Activated CD8-positive, alpha-beta T cell treated with anti-CD3 and anti-CD28 coated beads for 36 hours (primary cell): ENCODE measurements around the gene PEX14. TPM values are rescaled to one million over a fixed set of nuclear protein-coding genes. Genes with fewer than 3 reads are reported as not detected.

Experiments used
- ATAC-seq: fragments of 200-7000 bp; cut with Tn5 transposase; one replicate; pipeline ENCODE4 v1.10.0; 2021; ENCODE audit warnings: mild to moderate bottlenecking, moderate library complexity
- CTCF ChIA-PET: fragments of 350-600 bp; sonication (Branson Sonifier 250); formaldehyde crosslinking; loops from one replicate; lab custom pipeline; 2021; ENCODE audit warnings: antibody characterized with exemption; lab: Charles Lee
- POLR2A ChIA-PET: fragments of 350-600 bp; sonication (Branson Sonifier 250); formaldehyde crosslinking; loops from one replicate; lab custom pipeline; 2021; ENCODE audit warnings: antibody characterized with exemption; lab: Charles Lee
- DNase-seq: peaks from one replicate; pipeline ENCODE4 v3.0.0-alpha.2; 2020
- H3K27ac Mint-ChIP-seq: one replicate; pipeline ENCODE4 v1.8.0; 2021; ENCODE audit warnings: mild to moderate bottlenecking, mixed read lengths
- H3K27me3 Mint-ChIP-seq: one replicate; pipeline ENCODE4 v1.8.0; 2021; ENCODE audit warnings: mixed read lengths
- H3K36me3 Mint-ChIP-seq: one replicate; pipeline ENCODE4 v1.8.0; 2021; ENCODE audit warnings: low read depth, mixed read lengths
- H3K4me1 Mint-ChIP-seq: one replicate; pipeline ENCODE4 v1.8.0; 2021; ENCODE audit warnings: low read depth, mixed read lengths
- H3K4me3 Mint-ChIP-seq: one replicate; pipeline ENCODE4 v1.8.0; 2021; ENCODE audit warnings: mild to moderate bottlenecking, moderate library complexity, mixed read lengths
- H3K9me3 Mint-ChIP-seq: one replicate; pipeline ENCODE4 v1.8.0; 2021; ENCODE audit warnings: mixed read lengths
- intact Hi-C: fragments of 100-400 bp; cut with micrococcal nuclease; formaldehyde crosslinking; loops from one replicate; pipeline ENCODE4 v1.10.0; 2022
- total RNA-seq, 2 experiments: library from RNA; stranded (reverse); gene quantifications; one replicate each; pipeline ENCODE4 v1.2.3, GENCODE V29; 2021
- TF ChIP-seq, protein P1 (sequence below): fragments of 200-600 bp; IDR thresholded peaks from one replicate; pipeline ENCODE4 v1.8.0; 2022; ENCODE audit warnings: antibody characterized with exemption, mild to moderate bottlenecking

The PEX14 gene
- total RNA-seq, 2 experiments from 2014 or later, result 18.0 to 18.5 TPM

DNA sequence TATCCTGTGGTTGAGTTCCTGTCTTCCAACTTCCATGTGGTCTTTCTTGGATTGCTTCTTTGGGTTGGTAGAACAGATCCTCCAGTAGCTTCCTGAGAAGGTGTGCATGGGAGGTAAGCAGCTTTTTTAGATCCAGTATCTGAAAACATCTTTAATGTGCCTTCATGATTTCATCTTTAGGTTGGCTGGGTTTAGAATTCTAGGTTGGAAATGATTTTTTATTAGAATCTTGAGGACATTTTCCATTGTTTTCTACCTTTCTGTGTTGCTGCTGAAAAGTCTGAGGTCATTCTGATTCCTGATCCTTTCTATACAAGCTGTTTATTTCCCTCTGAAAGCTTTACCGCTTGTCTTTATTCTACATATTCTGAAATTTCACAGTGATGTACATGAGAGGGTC is 94.8 kb downstream of the PEX14 start:
- H3K4me3 Mint-ChIP-seq, result no peak overlapping the region
- ChIA-PET CTCF (no interaction called here), POLR2A (interaction anchor here (0.8 kb wide), 1 partner anchor 14 kb away, joined by 3 read pairs; no protein-coding TSS in a partner anchor)
- DNase-seq, result no peak
- no peaks in the 10 kb centered on the region for H3K27me3 Mint-ChIP-seq
- TF ChIP-seq, protein P1, sequence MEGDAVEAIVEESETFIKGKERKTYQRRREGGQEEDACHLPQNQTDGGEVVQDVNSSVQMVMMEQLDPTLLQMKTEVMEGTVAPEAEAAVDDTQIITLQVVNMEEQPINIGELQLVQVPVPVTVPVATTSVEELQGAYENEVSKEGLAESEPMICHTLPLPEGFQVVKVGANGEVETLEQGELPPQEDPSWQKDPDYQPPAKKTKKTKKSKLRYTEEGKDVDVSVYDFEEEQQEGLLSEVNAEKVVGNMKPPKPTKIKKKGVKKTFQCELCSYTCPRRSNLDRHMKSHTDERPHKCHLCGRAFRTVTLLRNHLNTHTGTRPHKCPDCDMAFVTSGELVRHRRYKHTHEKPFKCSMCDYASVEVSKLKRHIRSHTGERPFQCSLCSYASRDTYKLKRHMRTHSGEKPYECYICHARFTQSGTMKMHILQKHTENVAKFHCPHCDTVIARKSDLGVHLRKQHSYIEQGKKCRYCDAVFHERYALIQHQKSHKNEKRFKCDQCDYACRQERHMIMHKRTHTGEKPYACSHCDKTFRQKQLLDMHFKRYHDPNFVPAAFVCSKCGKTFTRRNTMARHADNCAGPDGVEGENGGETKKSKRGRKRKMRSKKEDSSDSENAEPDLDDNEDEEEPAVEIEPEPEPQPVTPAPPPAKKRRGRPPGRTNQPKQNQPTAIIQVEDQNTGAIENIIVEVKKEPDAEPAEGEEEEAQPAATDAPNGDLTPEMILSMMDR, result no peak
- H3K9me3 Mint-ChIP-seq, result no peaks in the 10 kb centered on the region
- no peak for ATAC-seq
- no peaks in the 10 kb centered on the region for H3K4me1 Mint-ChIP-seq
- intact Hi-C loops, result no loop called here
- H3K27ac Mint-ChIP-seq, result no peak overlapping the region
- peaks cover 9% of the 10 kb centered on the region for H3K36me3 Mint-ChIP-seq

DNA sequence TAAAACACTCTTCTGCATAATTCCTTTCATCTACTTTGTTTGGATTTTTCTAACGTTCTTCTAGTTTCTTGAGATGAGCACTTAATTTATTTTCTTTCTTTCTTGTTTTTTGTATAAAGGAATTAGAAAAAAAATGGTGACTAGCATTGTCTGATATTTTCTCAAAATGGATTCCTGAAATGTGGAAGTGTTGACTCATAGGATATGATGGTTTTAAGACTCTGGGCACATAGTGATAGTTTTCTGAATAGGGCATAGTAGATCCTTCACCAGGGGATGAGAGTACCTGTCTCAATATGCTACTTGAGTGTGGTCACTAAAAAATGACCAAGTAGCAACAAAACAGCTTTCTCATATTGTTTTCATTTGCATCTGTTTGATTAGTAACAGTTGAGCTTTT is 100.9 kb downstream of the PEX14 start:
- Mint-ChIP-seq H3K36me3 (no peaks in the 10 kb centered on the region), H3K4me1 (no peaks in the 10 kb centered on the region), H3K4me3 (no peak overlapping the region), H3K27me3 (no peaks in the 10 kb centered on the region), H3K9me3 (no peaks in the 10 kb centered on the region), H3K27ac (no peak overlapping the region)
- POLR2A ChIA-PET, result interaction anchor here (1.6 kb wide), 2 partner anchors 29 to 53 kb away, joined by 3 read pairs; no protein-coding TSS in a partner anchor
- no peak for ATAC-seq
- DNase-seq, result no peak
- CTCF ChIA-PET, result interaction anchor here (0.7 to 1.0 kb wide), 3 partner anchors 50 to 339 kb away, joined by 3 read pairs; no protein-coding TSS in a partner anchor
- TF ChIP-seq, protein P1, result no peak
- intact Hi-C loops, result no loop called here

DNA sequence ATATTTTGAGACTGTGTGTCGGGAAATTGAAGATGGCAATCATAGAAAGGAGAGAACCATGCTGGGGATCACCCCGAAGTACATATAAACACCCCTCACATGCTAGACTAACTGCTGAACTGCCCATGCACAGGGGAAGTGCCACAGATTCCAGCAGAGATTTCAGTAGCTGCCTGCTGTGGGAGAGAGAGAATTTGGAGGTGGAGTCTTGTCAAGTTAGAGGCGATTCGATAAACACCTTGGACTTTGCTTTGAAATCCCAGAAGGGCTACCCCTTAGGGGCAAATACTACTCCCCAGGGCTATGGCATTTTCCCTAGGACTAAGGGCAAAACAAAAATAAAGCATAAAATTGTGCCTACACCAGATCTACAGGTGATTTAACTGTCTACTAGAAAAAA is 103.3 kb downstream of the PEX14 start:
- CTCF ChIA-PET, result interaction anchor here (0.6 kb wide), 1 partner anchor 63 kb away, joined by 3 read pairs; no protein-coding TSS in a partner anchor
- Mint-ChIP-seq H3K27ac (no peak overlapping the region), H3K36me3 (no peaks in the 10 kb centered on the region)

DNA sequence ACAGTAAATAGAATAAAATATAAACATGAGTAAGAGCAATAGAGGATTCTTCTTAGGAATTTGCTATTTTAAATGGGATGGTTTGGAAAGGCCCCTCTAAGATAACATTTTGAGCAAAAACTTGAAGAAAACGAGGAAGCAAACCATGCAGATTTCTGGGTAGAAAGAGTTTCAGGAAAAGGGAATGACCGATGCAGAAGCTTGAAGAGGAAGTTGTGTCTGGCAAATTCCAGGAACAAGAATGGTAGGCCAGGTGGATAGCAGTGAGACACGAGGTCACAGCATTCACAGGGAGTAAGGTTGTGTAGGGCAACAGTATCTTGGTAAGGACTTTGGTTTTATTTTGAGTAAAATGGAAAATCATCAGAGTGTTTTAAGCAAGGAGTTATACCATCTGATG is 108.9 kb downstream of the PEX14 start:
- Mint-ChIP-seq H3K4me3 (no peak overlapping the region), H3K36me3 (no peaks in the 10 kb centered on the region), H3K27me3 (no peaks in the 10 kb centered on the region), H3K27ac (no peak overlapping the region), H3K4me1 (peaks cover 4% of the 10 kb centered on the region), H3K9me3 (no peaks in the 10 kb centered on the region)
- no peak for ATAC-seq
- POLR2A ChIA-PET, result interaction anchor here (1.6 kb wide), 1 partner anchor 14 kb away, joined by 3 read pairs; no protein-coding TSS in a partner anchor
- CTCF ChIA-PET, result interaction anchor here (2.3 kb wide), 1 partner anchor 89 kb away, joined by 7 read pairs; no protein-coding TSS in a partner anchor
- TF ChIP-seq, protein P1, result no peak
- intact Hi-C loops, result no loop called here
- no peak for DNase-seq

More for the DNA sequence above, 103.3 kb downstream of the PEX14 start:
- no peak overlapping the region for H3K4me3 Mint-ChIP-seq
- ATAC-seq (no peak), DNase-seq (no peak)
- TF ChIP-seq, protein P1, result no peak
- H3K9me3 Mint-ChIP-seq, result no peaks in the 10 kb centered on the region
- intact Hi-C loops, result no loop called here
- no peaks in the 10 kb centered on the region for H3K4me1 Mint-ChIP-seq
- H3K27me3 Mint-ChIP-seq, result no peaks in the 10 kb centered on the region
- POLR2A ChIA-PET, result interaction anchor here (0.6 kb wide), 1 partner anchor 9 kb away, joined by 4 read pairs; no protein-coding TSS in a partner anchor

DNA sequence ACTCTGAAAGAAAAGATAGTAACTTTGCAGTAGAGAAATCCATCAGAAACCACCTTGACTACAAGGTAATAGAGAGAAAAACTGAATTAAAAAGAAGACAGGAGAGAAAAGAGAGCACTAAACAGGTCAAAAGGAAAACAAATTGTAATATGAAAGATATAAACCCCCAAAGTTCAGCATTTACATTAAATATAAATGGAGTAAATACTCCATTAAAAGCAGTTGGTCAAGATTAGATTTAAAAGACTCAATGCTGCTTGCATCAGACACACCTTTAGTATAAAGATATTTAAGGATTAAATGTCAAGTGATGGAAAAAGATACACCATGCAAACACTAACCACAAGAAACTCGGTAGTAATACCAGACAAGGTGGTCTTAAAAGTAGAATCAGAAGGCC is 110.5 kb downstream of the PEX14 start:
- intact Hi-C loops, result no loop called here
- DNase-seq, result no peak
- no peak overlapping the region for H3K4me3 Mint-ChIP-seq
- ChIA-PET POLR2A (no interaction called here), CTCF (interaction anchor here (2.3 kb wide), 1 partner anchor 91 kb away, joined by 7 read pairs; no protein-coding TSS in a partner anchor)
- no peaks in the 10 kb centered on the region for H3K9me3 Mint-ChIP-seq
- no peak overlapping the region for H3K27ac Mint-ChIP-seq
- no peaks in the 10 kb centered on the region for H3K27me3 Mint-ChIP-seq
- TF ChIP-seq, protein P1, result no peak
- H3K36me3 Mint-ChIP-seq, result no peaks in the 10 kb centered on the region
- ATAC-seq, result no peak
- peaks cover 4% of the 10 kb centered on the region for H3K4me1 Mint-ChIP-seq
